HG03280 (cell line): ENCODE measurements around the gene PAX8.

Experiments
- ATAC-seq: cut with Tn5 transposase; IDR thresholded peaks from one replicate; pipeline ENCODE4 v1.9.1; 2021; ENCODE audit warnings: mild to moderate bottlenecking, moderate library complexity; ENCODE audit not compliant: unreplicated experiment

PAX8 gene

GRCh38 chr2:113238871-113239839 lies 39.6 kb downstream of the PAX8 start:
- no peak for ATAC-seq

- ATAC-seq = no peak
These were observed 41.0 kb downstream of the PAX8 start for GRCh38 chr2:113237604-113238160.

DNA sequence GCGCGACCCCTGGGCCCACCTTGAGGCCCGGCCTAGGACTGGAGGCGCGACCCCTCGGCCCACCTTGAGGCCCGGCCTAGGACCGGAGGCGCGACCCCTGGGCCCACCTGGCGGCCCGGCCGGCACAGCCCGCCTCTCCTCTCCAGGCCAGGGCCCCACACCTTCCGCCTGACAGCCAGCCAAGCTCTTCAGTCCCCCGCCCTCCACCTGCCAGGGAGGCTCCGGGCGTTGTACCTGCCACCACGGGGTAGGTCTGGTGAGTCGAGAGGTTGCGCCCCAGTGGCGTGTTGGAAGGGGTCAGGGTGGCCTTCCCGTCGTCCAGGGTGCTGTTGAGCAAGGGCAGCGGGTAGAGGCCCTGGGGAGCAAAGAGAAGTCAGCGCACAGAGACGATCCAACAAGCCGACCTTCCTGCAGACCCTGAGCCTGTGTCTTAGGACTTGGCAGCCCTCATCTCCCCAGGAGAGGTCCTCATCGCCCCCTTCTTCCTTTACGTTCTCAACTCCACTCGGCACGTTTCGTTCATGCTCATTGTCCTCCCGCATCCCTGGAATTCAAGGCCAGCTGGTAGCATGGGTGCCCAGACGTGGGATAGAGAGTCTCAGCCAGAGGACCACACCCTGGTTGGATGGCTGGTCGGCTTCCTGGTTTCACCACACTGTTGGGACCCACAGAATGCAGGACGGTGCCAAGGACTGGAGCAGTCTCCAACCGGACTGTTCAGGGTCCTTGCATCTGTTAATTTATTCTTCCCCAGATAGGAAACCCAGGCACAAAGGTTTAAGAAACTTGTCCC lies 42.2 kb downstream of the PAX8 start:
- ATAC-seq = no peak

GRCh38 chr2:113235347-113236226 lies 43.1 kb downstream of the PAX8 start:
- ATAC-seq = peak; percentile 86

GRCh38 chr2:113234721-113235346 lies 43.9 kb downstream of the PAX8 start:
- peak; percentile 5 for ATAC-seq

DNA sequence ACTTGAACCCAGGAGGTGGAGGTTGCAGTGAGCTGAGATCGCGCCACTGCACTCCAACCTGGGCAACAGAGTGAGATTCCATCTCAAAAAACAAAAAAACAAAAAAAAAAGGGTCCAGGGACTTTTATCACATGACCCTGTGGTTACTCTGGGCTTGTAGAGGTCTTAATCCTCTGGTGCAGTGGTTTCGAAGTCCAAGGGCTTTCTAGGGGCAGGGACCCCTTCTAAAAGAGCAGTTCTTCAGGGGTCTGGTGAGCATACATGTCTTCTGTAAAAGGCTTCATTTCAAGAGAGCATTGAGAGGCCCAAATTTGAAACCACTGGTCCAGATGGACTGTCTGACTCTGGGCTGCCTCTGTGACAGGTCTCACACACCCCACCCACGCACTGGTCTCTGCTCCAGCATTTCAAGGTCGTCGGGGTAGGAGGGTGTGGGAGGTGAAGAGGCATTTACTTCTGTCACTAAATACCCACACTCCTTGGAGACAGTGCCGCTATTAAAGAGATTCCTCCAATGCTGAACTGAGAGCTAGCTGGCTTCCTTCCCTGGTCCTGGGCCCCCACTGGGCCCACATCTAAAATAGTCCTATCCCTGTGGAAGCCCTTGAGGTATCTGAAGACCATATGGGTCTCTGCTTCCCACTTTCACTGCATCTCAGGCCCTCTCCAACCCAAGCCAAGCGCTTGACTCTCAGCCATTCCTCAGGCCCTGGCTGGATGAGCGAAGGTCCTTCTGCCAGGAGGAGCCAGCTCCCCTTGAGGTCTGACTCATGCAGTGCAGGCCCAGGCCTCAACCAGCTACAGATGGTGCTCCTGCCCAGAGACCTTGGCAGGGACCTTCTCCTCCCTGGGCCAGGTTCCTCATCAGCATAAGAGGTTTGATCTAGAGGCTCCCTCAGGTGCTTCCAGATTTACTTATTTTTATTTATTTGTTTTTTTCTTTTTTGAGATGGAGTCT lies 44.8 kb downstream of the PAX8 start:
- ATAC-seq = no peak

- no peak for ATAC-seq
These were observed 46.0 kb downstream of the PAX8 start for GRCh38 chr2:113232740-113233139.

- no peak for ATAC-seq
These were observed 46.6 kb downstream of the PAX8 start for GRCh38 chr2:113232123-113232522.

GRCh38 chr2:113231064-113231463 lies 47.7 kb downstream of the PAX8 start:
- ATAC-seq = no peak

DNA sequence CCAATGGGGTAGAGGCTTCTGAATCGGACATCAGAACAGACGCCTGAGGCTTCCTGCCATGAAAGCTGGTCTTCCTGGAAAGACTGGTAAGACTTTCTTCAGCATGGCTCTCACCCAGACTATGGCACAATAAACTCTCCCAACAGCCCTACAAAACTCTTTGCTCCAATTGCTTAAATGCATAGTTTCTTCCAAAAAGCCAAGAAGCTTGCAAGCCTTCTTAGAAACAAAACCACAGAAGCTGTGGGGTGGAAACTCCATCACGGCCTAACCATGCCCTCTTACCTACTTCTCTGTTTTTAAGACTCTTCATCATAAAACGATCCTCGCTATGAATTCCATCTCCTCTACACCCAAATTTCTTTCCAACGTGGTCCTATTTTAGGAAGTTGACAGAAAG lies 48.2 kb downstream of the PAX8 start:
- ATAC-seq = no peak

- no peak for ATAC-seq
These were observed 48.9 kb downstream of the PAX8 start for GRCh38 chr2:113229795-113230194.

DNA sequence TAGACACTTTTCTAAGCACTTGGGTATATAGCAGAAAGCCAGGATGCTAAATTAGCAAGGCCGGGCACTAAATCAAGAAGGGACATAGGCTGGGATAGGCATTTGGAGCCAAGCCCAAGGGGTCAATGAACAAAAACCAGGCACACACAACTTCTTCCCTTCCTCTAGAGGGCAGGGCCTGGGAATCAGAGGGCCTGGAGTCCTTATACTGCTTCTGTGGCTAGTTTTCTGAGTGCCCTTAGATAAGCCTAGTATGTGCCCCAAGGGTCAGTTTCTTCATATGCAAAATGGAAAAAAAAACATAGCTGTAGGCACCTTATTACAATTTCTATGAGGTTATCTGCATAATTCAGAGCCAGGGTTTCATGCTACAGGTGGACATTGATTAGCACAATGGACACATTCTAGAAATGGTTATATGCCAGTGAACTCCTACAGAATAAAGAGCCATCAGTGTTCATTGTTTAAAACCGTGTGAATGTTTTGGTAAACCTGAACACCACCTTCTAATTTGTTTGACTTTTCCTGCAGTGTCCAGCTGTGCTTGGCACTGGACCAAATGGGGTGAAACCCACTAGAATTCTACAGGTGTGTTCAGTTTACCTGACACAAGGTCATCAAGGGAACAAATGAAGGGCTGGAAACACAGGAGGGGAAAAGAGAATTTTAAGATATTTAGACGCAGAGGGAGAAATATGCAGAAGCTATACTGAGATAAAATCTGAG lies 49.6 kb downstream of the PAX8 start:
- no peak for ATAC-seq

- ATAC-seq = no peak
These were observed 50.4 kb downstream of the PAX8 start for GRCh38 chr2:113228351-113228750.

DNA sequence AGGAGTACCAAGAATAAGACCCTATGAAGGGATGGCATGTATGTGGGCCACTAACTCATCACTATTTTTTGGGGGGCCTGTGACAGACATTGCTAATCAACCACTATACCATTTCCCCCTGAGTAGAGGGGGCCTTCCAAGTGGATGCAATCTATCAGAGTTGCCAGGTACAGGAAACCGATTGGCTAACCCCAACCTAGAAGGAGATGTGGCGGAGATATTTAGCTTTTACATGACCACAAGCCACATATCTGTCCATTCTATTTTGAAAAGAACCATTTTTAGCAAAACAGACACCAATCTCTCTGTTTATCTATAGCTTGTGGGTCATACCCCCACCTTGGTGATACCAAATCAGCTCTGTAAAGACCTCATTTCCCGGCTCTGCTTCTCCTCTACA lies 51.0 kb downstream of the PAX8 start:
- no peak for ATAC-seq

DNA sequence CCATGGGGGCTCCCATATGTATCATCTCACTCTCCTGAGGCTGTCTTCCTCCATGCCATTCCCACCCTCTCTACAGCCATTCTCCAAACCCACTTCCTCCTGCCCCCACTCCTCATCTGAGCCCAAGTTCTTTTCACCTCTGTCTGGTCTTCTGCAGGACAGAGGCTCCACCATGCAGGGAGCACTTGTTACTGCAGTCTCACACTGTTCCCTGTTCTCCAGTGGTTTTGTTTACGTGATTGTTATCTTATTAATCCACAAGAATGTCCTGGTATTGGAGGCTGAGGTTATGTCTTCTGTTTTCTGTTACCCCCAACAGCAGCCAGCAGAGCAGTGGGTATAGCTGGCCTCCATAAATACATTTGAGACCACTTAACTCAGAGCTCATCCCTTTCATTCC lies 51.4 kb downstream of the PAX8 start:
- no peak for ATAC-seq

DNA sequence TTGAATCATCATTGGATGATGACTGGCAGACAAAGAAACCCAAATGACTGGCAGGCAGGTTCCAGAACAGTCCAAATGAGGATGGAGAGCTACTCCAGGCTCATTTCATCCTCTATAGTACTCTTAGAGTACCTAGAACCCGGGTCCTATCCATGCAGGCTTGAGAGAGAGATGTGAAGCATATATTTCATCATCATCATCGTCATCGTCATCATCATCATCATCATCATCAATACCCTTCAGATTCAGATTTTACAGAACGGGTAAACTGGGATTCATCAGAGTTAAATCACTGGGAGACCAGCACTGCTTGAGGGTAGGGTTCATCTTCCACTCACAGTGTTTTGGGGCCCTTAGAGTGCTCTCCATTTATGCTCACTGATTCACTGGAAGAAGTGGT lies 52.3 kb downstream of the PAX8 start:
- ATAC-seq = no peak

DNA sequence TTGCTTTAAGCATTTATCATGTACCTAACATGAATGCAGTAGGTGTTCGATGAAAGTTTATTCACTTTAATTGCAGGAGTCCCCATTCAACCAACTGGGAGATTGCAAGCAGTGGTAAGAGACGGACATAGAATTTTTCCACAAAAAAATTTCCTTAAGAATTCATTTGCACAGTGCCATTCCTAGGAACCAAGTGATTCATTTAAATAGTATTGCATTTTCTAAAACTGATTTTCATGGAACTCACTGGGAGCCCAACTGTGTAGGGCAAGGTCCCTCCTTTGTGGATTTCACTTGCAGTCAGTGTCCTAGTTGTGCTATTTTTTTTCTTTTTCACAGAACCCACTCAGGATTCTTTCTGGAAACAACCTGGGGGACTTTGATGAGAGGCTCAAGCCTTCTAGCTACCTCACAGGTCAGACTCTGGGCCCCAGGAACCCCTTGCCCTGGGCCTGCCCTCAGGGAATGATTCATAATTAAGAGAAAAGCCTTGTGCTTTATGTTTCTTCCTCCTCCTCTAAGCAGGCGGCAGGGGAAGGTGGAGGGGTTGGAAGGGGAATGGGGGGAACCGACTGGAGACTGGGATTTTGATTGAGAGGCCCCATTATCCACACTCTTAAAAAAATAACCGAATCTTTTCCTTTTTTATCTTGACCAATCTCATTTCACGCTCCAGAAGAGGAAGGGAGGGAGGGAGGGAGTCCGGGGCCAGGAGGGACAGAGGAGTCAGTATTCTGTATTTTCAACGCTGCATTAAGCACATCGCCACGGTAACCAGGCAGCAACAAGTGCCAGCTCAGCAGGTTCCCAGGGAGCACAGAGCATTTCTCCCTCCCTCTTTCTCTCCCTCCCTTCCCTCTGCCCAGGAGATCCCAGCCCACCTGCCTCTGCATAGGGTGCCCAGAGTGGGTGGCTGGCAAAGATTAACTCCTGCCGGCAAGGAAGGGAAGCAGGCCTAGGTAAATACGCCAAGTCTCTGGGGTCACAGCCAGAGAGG lies 53.2 kb downstream of the PAX8 start:
- no peak for ATAC-seq
